GM12864 (cell line): ENCODE data around the gene WWC2.

ENCODE experiments used
- DNase-seq: peaks from one replicate; pipeline ENCODE4 v3.0.0-alpha.2; 2011; ENCODE audit warnings: low read depth
- H3K4me3 ChIP-seq: 2 replicates; pipeline ENCODE4 v1.5.1; 2011; ENCODE audit warnings: mild to moderate bottlenecking, low read depth, low read length, control low read depth
- TF ChIP-seq, protein P1 (sequence below): IDR thresholded peaks from 2 replicates; pipeline ENCODE4 v1.5.1; 2011; ENCODE audit warnings: low read depth, mild to moderate bottlenecking, moderate library complexity, low read length, control low read depth, inconsistent platforms; ENCODE audit errors: missing control alignments

WWC2 gene

DNA sequence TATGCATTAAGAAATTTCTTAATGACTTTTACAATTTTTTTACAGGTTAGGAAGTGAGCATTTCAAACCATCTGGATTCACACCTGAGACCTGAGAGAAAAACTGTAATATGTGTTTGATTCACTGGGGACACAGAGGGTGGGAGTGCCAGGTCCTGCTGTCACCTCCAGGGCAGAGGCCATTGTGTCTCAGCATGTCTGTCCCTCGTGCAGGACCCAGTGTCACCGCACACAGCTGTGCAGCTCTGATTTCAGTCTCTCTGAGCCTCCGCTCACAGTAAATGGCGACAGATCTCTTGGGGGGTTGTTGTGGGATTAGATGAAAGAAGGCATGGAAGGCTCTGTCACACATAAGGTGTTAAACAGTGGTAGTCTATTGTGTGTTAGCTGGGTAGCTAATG lies 246.2 kb downstream of the WWC2 start:
- no peak overlapping the region for H3K4me3 ChIP-seq
- TF ChIP-seq, protein P1, sequence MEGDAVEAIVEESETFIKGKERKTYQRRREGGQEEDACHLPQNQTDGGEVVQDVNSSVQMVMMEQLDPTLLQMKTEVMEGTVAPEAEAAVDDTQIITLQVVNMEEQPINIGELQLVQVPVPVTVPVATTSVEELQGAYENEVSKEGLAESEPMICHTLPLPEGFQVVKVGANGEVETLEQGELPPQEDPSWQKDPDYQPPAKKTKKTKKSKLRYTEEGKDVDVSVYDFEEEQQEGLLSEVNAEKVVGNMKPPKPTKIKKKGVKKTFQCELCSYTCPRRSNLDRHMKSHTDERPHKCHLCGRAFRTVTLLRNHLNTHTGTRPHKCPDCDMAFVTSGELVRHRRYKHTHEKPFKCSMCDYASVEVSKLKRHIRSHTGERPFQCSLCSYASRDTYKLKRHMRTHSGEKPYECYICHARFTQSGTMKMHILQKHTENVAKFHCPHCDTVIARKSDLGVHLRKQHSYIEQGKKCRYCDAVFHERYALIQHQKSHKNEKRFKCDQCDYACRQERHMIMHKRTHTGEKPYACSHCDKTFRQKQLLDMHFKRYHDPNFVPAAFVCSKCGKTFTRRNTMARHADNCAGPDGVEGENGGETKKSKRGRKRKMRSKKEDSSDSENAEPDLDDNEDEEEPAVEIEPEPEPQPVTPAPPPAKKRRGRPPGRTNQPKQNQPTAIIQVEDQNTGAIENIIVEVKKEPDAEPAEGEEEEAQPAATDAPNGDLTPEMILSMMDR, result no peak
- no peak for DNase-seq

GRCh38 chr4:183347146-183347545 lies 248.1 kb downstream of the WWC2 start:
- no peak for DNase-seq
- H3K4me3 ChIP-seq, result no peak overlapping the region
- TF ChIP-seq, protein P1, result no peak

GRCh38 chr4:183347566-183347965 lies 248.5 kb downstream of the WWC2 start:
- TF ChIP-seq, protein P1, result no peak
- DNase-seq, result no peak
- H3K4me3 ChIP-seq, result no peak overlapping the region

- H3K4me3 ChIP-seq, result no peak overlapping the region
- no peak for DNase-seq
- TF ChIP-seq, protein P1, result no peak
Measured at GRCh38 chr4:183348136-183348535, 249.1 kb downstream of the WWC2 start.

GRCh38 chr4:183348706-183349659 lies 249.9 kb downstream of the WWC2 start:
- TF ChIP-seq, protein P1, result no peak
- no peak overlapping the region for H3K4me3 ChIP-seq
- no peak for DNase-seq

GRCh38 chr4:183349673-183350072 lies 250.6 kb downstream of the WWC2 start:
- TF ChIP-seq, protein P1, result no peak
- no peak overlapping the region for H3K4me3 ChIP-seq
- DNase-seq, result no peak
